Pulmonary artery endothelial cell (primary cell): ENCODE data around the gene KCNK5. TPM values are rescaled to one million over a fixed set of nuclear protein-coding genes. Genes with fewer than 3 reads are reported as not detected.

ENCODE experiments used
- DNase-seq: peaks from one replicate; pipeline ENCODE4 v3.0.0-alpha.2; 2011; ENCODE audit warnings: low read depth, low spot score
- total RNA-seq: library from RNA; depleted of rRNA; stranded (reverse); fragments of >200 nt; gene quantifications from 2 replicates; pipeline ENCODE4 v1.2.3, GENCODE V29; 2014

The KCNK5 gene
- total RNA-seq, 1 donor from 2014 or later: not detected

GRCh38 chr6:39177130-39177529, 52.1 kb downstream of the KCNK5 start:
- DNase-seq: no peak

DNA sequence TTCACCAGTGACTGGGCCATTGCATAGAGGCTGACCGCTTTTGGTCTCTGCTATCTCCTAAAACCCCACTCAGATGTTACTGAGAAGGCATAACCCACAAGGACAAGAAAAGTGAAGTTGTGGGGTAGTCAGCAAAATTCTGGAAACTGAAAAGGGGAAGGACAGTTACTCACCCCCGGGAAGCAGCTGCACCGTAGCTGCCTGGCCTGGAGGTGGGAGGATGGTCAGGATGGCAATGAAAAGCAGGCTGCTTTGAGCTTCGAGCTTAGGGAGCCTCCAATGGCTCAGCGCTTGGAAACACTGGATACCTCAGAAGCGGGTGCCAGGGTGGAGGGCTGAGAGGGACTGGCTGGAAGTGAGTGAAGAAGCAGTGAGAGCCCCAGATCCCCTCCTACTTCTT, 56.0 kb downstream of the KCNK5 start:
- DNase-seq: no peak

GRCh38 chr6:39172377-39172757, 56.9 kb downstream of the KCNK5 start:
- DNase-seq: no peak

DNA sequence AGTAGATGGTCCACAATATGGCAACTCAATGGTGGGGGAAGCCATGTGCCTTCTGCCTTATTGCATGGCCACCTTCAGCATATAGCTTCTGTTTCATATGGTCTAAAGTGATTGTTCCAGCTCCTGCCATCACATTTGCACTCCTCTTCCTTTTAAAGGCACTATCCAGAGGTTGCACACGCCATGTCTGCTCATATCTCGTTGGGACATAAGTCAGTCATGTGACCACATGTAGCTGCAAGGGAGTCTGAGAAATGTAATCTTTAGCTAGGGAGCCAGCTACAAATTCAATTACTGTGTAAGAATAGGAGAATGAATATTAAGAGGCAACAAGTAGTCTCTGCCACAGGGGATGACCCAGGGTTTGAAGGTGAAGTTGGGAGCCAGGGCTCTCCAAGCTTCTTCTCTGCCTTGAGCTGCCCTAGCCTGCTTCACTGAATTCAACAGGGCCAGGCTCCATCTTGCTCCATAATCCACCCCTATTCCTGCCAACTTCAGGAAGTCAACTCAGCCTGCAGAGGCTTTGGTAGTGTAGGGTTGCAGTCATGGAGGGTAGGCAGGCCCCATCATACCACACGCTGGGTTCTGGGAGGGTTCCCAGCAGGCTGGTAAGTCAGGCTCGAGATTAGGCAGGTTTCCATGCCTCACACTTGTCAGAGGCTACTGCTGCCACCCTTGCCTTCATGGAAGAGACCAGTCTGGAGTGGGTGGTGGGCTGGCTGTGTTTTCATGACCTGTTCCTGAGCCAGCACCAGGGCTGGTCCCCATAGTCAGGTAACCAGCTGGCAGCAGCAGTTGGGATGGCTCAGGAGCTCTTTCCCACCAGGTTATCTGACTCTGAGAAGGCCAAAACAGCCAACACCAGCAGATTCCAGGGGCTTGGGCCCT, 57.5 kb downstream of the KCNK5 start:
- no peak for DNase-seq

- no peak for DNase-seq
Observed at GRCh38 chr6:39170860-39171259, 58.4 kb downstream of the KCNK5 start.

GRCh38 chr6:39170389-39170788, 58.9 kb downstream of the KCNK5 start:
- no peak for DNase-seq

DNA sequence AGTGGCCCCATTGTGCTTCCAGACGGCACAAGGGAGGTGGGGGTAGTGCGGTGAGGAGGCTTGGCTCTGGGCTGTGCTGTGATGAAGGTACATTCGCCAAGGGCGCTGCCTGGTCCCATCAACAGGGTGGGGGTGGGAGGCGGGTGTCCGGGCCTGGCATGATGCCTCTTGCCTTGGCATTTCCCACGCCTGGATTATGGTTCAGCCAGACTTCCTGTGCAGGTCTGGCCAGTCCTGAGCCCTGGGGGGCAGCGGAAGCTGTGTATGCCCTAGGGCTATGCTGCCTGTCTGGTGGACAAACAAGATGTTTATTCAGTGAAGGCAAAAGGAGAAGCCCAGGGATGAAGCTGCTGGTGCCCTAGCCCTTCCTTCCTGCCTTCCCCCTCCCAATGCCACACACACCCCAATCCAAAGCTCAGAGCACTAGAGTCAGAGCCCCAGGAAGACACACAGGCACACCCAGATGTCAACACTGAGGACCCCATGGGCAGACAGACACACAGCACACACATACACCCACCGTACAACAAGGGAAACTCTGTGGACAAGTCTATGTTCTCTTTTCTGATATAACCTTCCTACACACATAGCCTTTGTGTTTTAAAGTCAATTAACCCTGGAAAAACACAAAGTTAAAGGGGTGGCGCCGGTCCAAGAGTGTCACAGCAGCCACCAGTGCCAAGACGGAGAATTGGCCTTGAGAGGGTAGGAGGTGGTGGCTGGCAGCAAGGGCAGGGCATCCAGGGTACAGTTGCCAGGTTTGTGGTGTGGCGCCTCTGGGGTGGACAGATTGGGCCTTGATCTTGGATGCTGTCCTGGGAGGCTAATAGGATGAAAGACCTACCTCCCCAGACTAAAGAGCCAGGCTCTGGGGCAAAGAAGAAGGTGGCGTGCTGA, 59.6 kb downstream of the KCNK5 start:
- no peak for DNase-seq

DNA sequence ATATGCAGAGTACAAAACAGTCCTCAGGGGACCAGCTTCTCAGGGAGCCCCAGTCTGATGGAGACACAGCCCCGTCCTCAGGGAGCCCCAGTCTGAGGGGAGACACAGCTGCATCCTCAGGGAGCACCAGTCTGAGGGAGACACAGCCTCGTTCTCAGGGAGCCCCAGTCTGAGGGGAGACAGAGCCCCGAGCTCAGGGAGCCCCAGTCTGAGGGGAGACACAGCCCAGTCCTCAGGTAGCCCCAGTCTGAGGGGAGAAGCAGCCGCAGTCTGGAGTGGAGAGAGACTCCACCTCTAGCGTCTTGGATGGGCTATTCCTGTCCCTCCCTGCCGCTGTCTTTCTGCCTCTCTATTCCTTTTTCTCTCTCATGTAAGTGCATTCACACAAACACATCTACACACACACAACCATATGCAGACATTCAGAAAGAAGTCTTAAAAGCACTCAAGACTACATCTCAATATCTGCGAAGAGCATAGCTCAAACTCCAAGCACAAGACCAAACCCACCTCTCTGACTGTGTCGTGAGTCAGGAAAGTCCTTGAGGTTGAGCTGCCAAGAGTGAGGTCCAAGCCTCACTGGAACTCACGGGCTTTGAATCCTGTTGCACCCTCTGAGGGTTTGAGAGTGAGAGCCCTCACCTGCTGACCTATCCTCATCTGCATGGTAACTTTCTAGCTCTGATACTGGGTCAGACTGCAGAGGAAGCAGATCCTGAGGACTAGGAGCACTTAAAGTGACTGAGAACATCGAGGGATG, 61.2 kb downstream of the KCNK5 start:
- DNase-seq: no peak

GRCh38 chr6:39167321-39167720, 62.0 kb downstream of the KCNK5 start:
- DNase-seq: no peak

GRCh38 chr6:39166912-39167290, 62.4 kb downstream of the KCNK5 start:
- DNase-seq: no peak

DNA sequence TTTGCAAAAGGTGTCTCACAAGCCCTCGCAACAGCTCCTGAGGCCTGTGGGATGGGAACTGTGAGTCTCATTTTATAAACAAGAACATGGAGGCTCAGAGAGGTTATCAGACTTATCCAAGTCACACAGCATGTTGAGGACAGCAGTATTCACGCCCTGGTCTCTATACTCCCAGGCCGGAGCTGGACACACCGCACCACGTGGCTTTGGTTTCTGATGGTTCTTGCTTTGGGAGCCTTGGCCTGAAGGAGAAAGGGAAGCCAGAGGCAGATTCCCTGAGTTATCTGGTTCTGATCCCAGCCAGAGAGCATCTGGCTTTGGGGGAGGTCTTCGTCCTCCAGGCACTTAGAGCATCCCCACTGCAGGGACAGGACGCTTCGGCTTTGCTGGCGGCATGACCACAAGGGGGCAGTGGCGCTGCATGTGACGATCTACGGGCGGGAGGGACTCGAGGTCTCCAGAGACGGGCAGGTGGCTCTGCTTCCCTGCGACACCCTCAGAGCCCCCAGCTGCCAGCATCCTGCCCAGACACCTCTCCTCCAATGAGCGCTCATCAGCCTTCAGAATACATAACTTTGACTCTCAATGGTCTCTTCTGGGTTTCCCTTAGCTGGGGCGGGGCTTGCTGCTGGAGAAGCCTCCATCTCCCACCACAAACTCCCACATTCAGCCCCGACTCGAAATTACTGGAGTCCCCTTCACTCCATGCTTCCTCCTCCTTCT, 62.9 kb downstream of the KCNK5 start:
- peak; percentile 11 for DNase-seq

GRCh38 chr6:39157511-39157910, 71.8 kb downstream of the KCNK5 start:
- DNase-seq: no peak

DNA sequence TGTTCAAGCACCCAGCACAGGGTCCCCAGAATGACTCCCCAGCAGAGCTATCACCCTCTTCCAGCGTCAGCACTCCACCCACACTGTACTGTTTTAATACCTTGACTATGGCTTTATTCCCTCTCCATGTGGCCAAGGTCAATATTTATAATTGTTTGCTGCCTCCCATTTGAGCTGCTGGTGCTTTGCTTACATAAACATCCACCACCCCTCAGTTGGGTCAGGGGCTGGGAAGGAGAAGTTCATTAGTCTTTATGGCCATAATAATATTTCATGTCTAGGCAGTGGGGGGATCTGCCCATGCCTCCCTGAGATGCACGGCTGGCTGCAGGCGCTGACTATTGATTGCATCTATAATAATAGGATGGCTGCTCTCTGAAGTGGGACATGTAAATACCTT, 72.5 kb downstream of the KCNK5 start:
- DNase-seq: no peak

GRCh38 chr6:39154705-39155104, 74.6 kb downstream of the KCNK5 start:
- DNase-seq: no peak

- DNase-seq: no peak
Observed at GRCh38 chr6:39153766-39154397, 75.4 kb downstream of the KCNK5 start.

DNA sequence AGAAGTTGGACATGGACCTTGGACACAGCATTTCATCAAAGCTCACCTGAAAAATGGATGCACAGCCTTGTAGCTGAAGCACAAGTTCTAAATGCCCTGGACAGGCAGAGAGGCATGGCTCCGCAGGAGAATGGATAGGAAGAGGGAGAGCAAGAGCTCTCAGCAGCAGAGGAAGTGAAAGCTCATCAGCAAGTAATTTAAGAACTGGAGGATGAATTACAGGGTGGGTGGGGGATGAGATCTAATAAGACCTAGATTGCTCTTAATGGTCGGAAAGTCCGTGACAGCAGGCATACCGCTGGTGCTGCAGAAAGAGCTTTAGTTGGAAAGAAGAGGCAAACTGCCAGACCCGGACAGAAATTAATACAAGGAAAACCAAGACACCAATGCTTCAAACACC, 77.0 kb downstream of the KCNK5 start:
- DNase-seq: no peak

GRCh38 chr6:39151211-39151610, 78.1 kb downstream of the KCNK5 start:
- no peak for DNase-seq

DNA sequence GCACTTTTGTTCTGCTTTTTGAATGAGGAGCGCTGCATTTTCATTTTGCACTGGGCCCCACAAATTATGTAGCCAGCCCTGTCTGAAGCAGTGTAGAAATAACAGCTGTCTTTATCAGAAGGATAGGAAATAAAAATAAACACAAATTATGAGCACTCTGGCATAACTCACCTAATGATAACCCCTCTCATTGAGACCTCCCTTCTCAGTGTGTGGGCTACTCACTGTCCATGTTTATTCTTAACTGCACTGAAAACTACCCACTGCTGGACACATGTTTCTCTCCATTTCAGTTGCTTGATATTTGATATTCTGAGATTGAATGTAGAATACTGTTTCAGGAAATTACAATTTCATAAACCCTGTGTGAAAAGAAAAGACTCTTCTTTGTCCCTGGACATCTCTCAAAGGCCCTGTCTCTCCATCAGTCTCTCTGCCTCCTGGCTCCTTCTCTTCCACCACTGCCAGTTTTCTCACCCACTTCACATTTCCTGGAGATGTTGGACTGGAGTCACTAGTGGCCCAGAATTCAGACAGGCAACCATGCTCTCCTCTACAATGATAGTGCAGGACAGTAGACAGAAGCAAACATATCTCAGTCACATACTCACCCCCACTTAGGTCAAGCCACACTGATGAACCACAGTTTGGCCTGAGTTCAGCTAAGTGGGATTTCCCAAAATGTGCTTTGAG, 84.6 kb downstream of the KCNK5 start:
- no peak for DNase-seq

GRCh38 chr6:39143238-39143930, 85.9 kb downstream of the KCNK5 start:
- DNase-seq: no peak
